Suprapubic skin (tissue), 4 donors: Measurements from ENCODE around the gene UTS2B.

Experiments used
- CTCF ChIP-seq, 2 donors: fragments of 200-600 bp in 1 of 2; fragments of 450-650 bp in 1 of 2; sonication (generic) in 1 of 2; IDR thresholded peaks; one replicate each; pipeline ENCODE4 v1.5.1; 2016 to 2019; ENCODE audit warnings: antibody characterized with exemption in 2 of 2, mild to moderate bottlenecking in 1 of 2, moderate library complexity in 1 of 2
- POLR2A ChIP-seq, 2 donors: fragments of 450-650 bp; IDR thresholded peaks; one replicate each; pipeline ENCODE4 v1.6.1; 2017; ENCODE audit warnings: antibody characterized with exemption in 2 of 2, mild to moderate bottlenecking in 2 of 2, moderate library complexity in 2 of 2
- POLR2AphosphoS5 ChIP-seq, 3 donors: sonication (generic); formaldehyde crosslinking; IDR thresholded peaks; one replicate each; pipeline ENCODE4 v1.6.1; 2017; ENCODE audit warnings: antibody characterized with exemption in 3 of 3

GRCh38 chr3:191253089-191253799 lies 77.1 kb downstream of the UTS2B start:
- TF ChIP-seq POLR2A (IDR thresholded peaks at IDR 0.05) (no peak), CTCF (IDR thresholded peaks at IDR 0.05) (no peak), POLR2AphosphoS5 (IDR thresholded peaks at IDR 0.05) (no peak)
